K562 (cell line): ENCODE measurements around the gene CFL2. TPM values are rescaled to one million over a fixed set of nuclear protein-coding genes. Genes with fewer than 3 reads are reported as not detected.

ENCODE experiments used
- ATAC-seq: fragments of 200-7000 bp; cut with Tn5 transposase; 3 replicates; pipeline ENCODE4 v1.9.1; 2020; ENCODE audit warnings: moderate library complexity
- BruUV-seq: library from RNA; stranded (reverse); fragments of 400-500 nt; replicated peaks from 2 replicates; lab custom pipeline; 2021; lab: Mats Ljungman, UMichigan
- CTCF ChIA-PET: fragments of 300-600 bp; formaldehyde crosslinking; extraction: SDS; loops from one replicate; lab custom pipeline; 2021; ENCODE audit warnings: low intra/inter-chr PET ratio; lab: Yijun Ruan, JAX
- POLR2A ChIA-PET: fragments of 300-600, 350-650 bp; sonication (Branson Sonifier 250); formaldehyde crosslinking; extraction: SDS; loops from one replicate; lab custom pipeline; 2021; ENCODE audit warnings: antibody characterized with exemption, inconsistent platforms; lab: Yijun Ruan, JAX
- DNase-seq, 4 experiments: peaks; one replicate each; pipeline versions ENCODE4 v3.0.0 to v3.0.0-alpha.2; 2011 to 2018; ENCODE audit warnings: low spot score in 3 of 4, mixed read lengths in 3 of 4; ENCODE audit errors: extremely low read depth in 1 of 4
- FAIRE-seq: peaks from 2 replicates; lab custom pipeline; 2011; peaks lifted over from hg19 to GRCh38; lab: Jason Lieb, UNC
- H2AFZ ChIP-seq: 2 replicates; pipeline ENCODE4 v1.6.0; 2011; ENCODE audit warnings: low read depth, low read length, control low read depth, inconsistent platforms
- H3K27ac ChIP-seq: fragments of 200-600 bp; 3 replicates; pipeline ENCODE4 v1.8.0; 2011; ENCODE audit warnings: low read depth, mild to moderate bottlenecking, control low read depth, inconsistent platforms, low read length, moderate library complexity, mixed read lengths; ENCODE audit errors: extremely low read depth
- H3K27me3 ChIP-seq, 2 experiments: fragments of 300-600 bp in 1 of 2; 2 replicates in 1 of 2; 3 replicates in 1 of 2; pipeline versions ENCODE4 v1.6.0 to v1.8.0; 2011; ENCODE audit warnings: inconsistent platforms in 2 of 2, low read length in 2 of 2, mild to moderate bottlenecking in 1 of 2, mixed read lengths in 1 of 2, moderate library complexity in 1 of 2; ENCODE audit not compliant: control insufficient read depth in 2 of 2, insufficient read depth in 2 of 2
- H3K36me3 ChIP-seq: fragments of 300-600 bp; 3 replicates; pipeline ENCODE4 v1.8.0; 2011; ENCODE audit warnings: mild to moderate bottlenecking, low read length, inconsistent platforms; ENCODE audit not compliant: control insufficient read depth, insufficient read depth
- H3K4me1 ChIP-seq, 2 experiments: fragments of 200-600 bp in 1 of 2; replicated peaks in 1 of 2; 2 replicates in 1 of 2; 3 replicates in 1 of 2; pipeline versions ENCODE4 v1.5.1 to v1.8.0; 2011; ENCODE audit warnings: inconsistent platforms in 2 of 2, low read length in 2 of 2, mild to moderate bottlenecking in 1 of 2, mixed read lengths in 1 of 2, moderate library complexity in 1 of 2; ENCODE audit not compliant: control insufficient read depth in 2 of 2, insufficient read depth in 2 of 2
- H3K4me2 ChIP-seq: 2 replicates; pipeline ENCODE4 v1.6.1; 2011; ENCODE audit warnings: low read length, control low read depth, inconsistent platforms, mixed read lengths; ENCODE audit not compliant: insufficient read depth
- H3K4me3 ChIP-seq: fragments of 200-600 bp; sonication (generic), shearing (Covaris generic); 2 replicates; pipeline ENCODE4 v1.5.1; 2016; ENCODE audit warnings: control low read depth, inconsistent platforms
- H3K79me2 ChIP-seq: fragments of 200-600 bp; 3 replicates; pipeline ENCODE4 v1.8.0; 2011; ENCODE audit warnings: low read length, inconsistent platforms; ENCODE audit not compliant: control insufficient read depth, insufficient read depth
- H3K9ac ChIP-seq, 2 experiments: 2 replicates each; pipeline versions ENCODE4 v1.6.0 to v1.6.1; 2011; ENCODE audit warnings: low read depth in 2 of 2, low read length in 2 of 2, control low read depth in 1 of 2, inconsistent platforms in 1 of 2, mild to moderate bottlenecking in 1 of 2, mixed read lengths in 1 of 2; ENCODE audit not compliant: insufficient read depth in 1 of 2
- H3K9me1 ChIP-seq: one replicate; pipeline ENCODE4 v1.6.0; 2011; ENCODE audit warnings: inconsistent platforms, mild to moderate bottlenecking, low read length, moderate library complexity; ENCODE audit not compliant: control insufficient read depth, insufficient read depth
- H3K9me3 ChIP-seq: replicated peaks from 2 replicates; pipeline ENCODE4 v1.5.1; 2011; ENCODE audit warnings: low read depth, low read length, inconsistent platforms; ENCODE audit not compliant: control insufficient read depth, insufficient read depth
- H4K20me1 ChIP-seq: replicated peaks from 2 replicates; pipeline ENCODE4 v1.6.1; 2011; ENCODE audit warnings: low read length, inconsistent platforms, mixed read lengths; ENCODE audit not compliant: control insufficient read depth, insufficient read depth
- CC2D1A ChIP-seq: fragments of 450-650 bp; IDR thresholded peaks from 2 replicates; pipeline ENCODE4 v1.6.1; 2017; ENCODE audit warnings: mild to moderate bottlenecking
- DACH1 ChIP-seq: fragments of 450-650 bp; IDR thresholded peaks from 2 replicates; pipeline ENCODE4 v1.6.1; 2018; ENCODE audit not compliant: partially characterized antibody
- E2F4 ChIP-seq: sonication (generic); formaldehyde crosslinking; IDR thresholded peaks from 2 replicates; pipeline ENCODE4 v1.8.0; 2022; ENCODE audit warnings: mild to moderate bottlenecking, low read depth, missing genetic modification reagents
- FOXP1 ChIP-seq: sonication (generic); formaldehyde crosslinking; IDR thresholded peaks from 2 replicates; pipeline ENCODE4 v1.8.0; 2022; ENCODE audit warnings: mild to moderate bottlenecking, missing genetic modification reagents
- KDM2B ChIP-seq: fragments of 250-450 bp; sonication (Bioruptor Pico); IDR thresholded peaks from 2 replicates; pipeline ENCODE4 v1.8.0; 2021; ENCODE audit warnings: mild to moderate bottlenecking, moderate library complexity
- U2AF1 ChIP-seq: fragments of 200-400 bp; formaldehyde crosslinking; optimal IDR thresholded peaks from 2 replicates; pipeline ENCODE3; 2017; ENCODE audit warnings: mild to moderate bottlenecking, low read depth, low read length, moderate library complexity
- WGBS: fragments of 100-300 bp; shearing (Covaris generic); methylation state at CpG from one replicate; pipeline ENCODE4 v1.1.6; 2016; ENCODE audit warnings: low coverage, mixed read lengths; ENCODE audit not compliant: insufficient coverage; ENCODE audit errors: missing lambda C conversion rate; 5-methylcytosine and 5-hydroxymethylcytosine counted together
- in situ Hi-C: fragments of 300-500 bp; cut with MboI; formaldehyde crosslinking; loops from 4 replicates; pipeline ENCODE4 v1.15.0; 2018; ENCODE audit warnings: inconsistent platforms, mixed read lengths
- intact Hi-C: fragments of 100-400 bp; cut with micrococcal nuclease; formaldehyde crosslinking; loops from 2 replicates; pipeline ENCODE4 v1.14.2; 2022
- polyA plus RNA-seq, 8 experiments: library from polyadenylated mRNA; depleted of rRNA in 4 of 8; stranded (reverse) in 5 of 8; unstranded in 3 of 8; fragments of >200 nt; fragmentation: Nextera tagmentation in 2 of 8; fragmentation: Illumina TruSeq in 1 of 8; extraction: Ambion mirVana in 2 of 8; extraction: Trizol in 1 of 8; gene quantifications; 2 replicates each; pipeline versions ENCODE4 v1.2.1 to v1.2.3, GENCODE V29; 2011 to 2014; ENCODE audit warnings: inconsistent platforms in 1 of 8, missing spikeins in 1 of 8
- total RNA-seq, 7 experiments: library from RNA; depleted of rRNA in 6 of 7; stranded (reverse); fragments of >200 nt in 6 of 7; fragmentation: Illumina TruSeq in 2 of 7; extraction: Trizol in 2 of 7; gene quantifications; 2 replicates each; pipeline versions ENCODE4 v1.2.1 to v1.2.3, GENCODE V29; 2011 to 2021; ENCODE audit warnings: low replicate concordance in 1 of 7
- TF ChIP-seq, protein P1 (sequence below), 2 experiments: fragments of 450-650 bp; IDR thresholded peaks; 2 replicates each; pipeline ENCODE4 v1.6.1; 2018; ENCODE audit warnings: mild to moderate bottlenecking in 2 of 2, low read depth in 1 of 2; ENCODE audit not compliant: partially characterized antibody in 2 of 2
- TF ChIP-seq, protein P2 (sequence below): sonication (generic); formaldehyde crosslinking; IDR thresholded peaks from 2 replicates; pipeline ENCODE4 v1.8.0; 2022; ENCODE audit warnings: missing genetic modification reagents, mild to moderate bottlenecking, borderline replicate concordance

The CFL2 gene
- total and polyA plus RNA-seq, 9 of the 15 experiments (the other 6 are each of a cell fraction or from before 2014, with no cell fraction given), result 2.0 to 12.7 (median 5.1) TPM

DNA sequence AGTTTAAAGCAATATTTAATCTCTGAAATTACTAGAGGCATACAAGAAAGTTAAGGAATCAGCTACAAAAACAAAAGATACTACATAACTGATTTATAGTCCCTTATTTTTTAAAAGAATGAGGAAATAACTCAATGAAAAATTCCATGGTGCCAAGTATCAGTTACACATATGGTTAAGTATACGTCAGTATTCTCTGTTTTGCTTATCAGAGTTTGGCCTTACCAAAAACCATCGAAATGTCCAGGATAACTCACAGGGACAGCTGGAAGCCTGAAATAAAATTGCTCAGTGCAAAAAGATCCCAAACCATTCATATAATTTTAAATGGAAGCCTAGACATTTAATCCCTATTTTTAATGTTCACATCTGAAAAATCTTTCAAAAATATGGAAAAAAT lies 3.6 kb downstream of the CFL2 start:
- intact Hi-C loops, result no loop called here
- Histone ChIP-seq H2AFZ (no peak overlapping the region), H3K27ac (no peak overlapping the region), H3K27me3 (no peaks in the 10 kb centered on the region), H3K36me3 (peaks cover 15% of the 10 kb centered on the region), H3K4me1 (peaks cover 5 to 19% of the 10 kb centered on the region in 2 experiments; a peak in 4 of 5 replicates), H3K9ac (no peak overlapping the region), H3K9me1 (no peaks in the 10 kb centered on the region), H3K4me2 (no peak overlapping the region), H4K20me1 (no peaks in the 10 kb centered on the region), H3K9me3 (no peaks in the 10 kb centered on the region), H3K4me3 (no peak overlapping the region), H3K79me2 (peaks cover 21% of the 10 kb centered on the region)
- DNase-seq (no peak), ATAC-seq (no peak), FAIRE-seq (no peak)
- TF ChIP-seq FOXP1 (CRISPR knock-in tag), result no peak
- TF ChIP-seq, protein P1, sequence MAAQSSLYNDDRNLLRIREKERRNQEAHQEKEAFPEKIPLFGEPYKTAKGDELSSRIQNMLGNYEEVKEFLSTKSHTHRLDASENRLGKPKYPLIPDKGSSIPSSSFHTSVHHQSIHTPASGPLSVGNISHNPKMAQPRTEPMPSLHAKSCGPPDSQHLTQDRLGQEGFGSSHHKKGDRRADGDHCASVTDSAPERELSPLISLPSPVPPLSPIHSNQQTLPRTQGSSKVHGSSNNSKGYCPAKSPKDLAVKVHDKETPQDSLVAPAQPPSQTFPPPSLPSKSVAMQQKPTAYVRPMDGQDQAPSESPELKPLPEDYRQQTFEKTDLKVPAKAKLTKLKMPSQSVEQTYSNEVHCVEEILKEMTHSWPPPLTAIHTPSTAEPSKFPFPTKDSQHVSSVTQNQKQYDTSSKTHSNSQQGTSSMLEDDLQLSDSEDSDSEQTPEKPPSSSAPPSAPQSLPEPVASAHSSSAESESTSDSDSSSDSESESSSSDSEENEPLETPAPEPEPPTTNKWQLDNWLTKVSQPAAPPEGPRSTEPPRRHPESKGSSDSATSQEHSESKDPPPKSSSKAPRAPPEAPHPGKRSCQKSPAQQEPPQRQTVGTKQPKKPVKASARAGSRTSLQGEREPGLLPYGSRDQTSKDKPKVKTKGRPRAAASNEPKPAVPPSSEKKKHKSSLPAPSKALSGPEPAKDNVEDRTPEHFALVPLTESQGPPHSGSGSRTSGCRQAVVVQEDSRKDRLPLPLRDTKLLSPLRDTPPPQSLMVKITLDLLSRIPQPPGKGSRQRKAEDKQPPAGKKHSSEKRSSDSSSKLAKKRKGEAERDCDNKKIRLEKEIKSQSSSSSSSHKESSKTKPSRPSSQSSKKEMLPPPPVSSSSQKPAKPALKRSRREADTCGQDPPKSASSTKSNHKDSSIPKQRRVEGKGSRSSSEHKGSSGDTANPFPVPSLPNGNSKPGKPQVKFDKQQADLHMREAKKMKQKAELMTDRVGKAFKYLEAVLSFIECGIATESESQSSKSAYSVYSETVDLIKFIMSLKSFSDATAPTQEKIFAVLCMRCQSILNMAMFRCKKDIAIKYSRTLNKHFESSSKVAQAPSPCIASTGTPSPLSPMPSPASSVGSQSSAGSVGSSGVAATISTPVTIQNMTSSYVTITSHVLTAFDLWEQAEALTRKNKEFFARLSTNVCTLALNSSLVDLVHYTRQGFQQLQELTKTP (IDR thresholded peaks at IDR 0.05; ENCODE audit: low read depth in 1 of 2, partially characterized antibody in 2 of 2), result no peak
- TF ChIP-seq, protein P2, sequence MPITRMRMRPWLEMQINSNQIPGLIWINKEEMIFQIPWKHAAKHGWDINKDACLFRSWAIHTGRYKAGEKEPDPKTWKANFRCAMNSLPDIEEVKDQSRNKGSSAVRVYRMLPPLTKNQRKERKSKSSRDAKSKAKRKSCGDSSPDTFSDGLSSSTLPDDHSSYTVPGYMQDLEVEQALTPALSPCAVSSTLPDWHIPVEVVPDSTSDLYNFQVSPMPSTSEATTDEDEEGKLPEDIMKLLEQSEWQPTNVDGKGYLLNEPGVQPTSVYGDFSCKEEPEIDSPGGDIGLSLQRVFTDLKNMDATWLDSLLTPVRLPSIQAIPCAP (CRISPR knock-in tag), result no peak
- TF ChIP-seq E2F4, result no peak
- no peak for TF ChIP-seq DACH1
- TF ChIP-seq U2AF1, result no peak
- no peak for TF ChIP-seq CC2D1A
- no peak for TF ChIP-seq KDM2B (CRISPR knock-in tag)
- BruUV-seq, result no TSS peak
- in situ Hi-C loops, result no loop called here
- 17% methylated on average over 2 of the region's 2 CpGs for WGBS
- CTCF ChIA-PET, result no interaction called here
- POLR2A ChIA-PET, result interaction anchor here (0.7 to 2.2 kb wide), 2 partner anchors 10 to 18 kb away, joined by 3 to 9 read pairs; no protein-coding TSS in a partner anchor
